D721Med (cell line): ENCODE measurements around the gene SLC12A7.
"Not testable (repeated sequence)": the region's sequence is repeated elsewhere in the genome, so short reads cannot be mapped to it uniquely, and the experiment has no call there.

Experiments used
- DNase-seq: peaks from one replicate; pipeline ENCODE4 v3.0.0; 2011; ENCODE audit warnings: low spot score; ENCODE audit not compliant: insufficient read length
- FAIRE-seq: peaks from 2 replicates; lab custom pipeline; 2011; peaks lifted over from hg19 to GRCh38; lab: Jason Lieb, UNC
- CTCF ChIP-seq: IDR thresholded peaks from 2 replicates; pipeline ENCODE4 v1.5.1; 2012; ENCODE audit warnings: mild to moderate bottlenecking, control low read depth; ENCODE audit not compliant: insufficient read depth; ENCODE audit errors: missing control alignments

SLC12A7 gene

GRCh38 chr5:1130218-1130946, 18.5 kb upstream of the SLC12A7 start:
- DNase-seq (no peak), FAIRE-seq (no peak)
- TF ChIP-seq CTCF = no peak

GRCh38 chr5:1129711-1130055, 17.8 kb upstream of the SLC12A7 start:
- TF ChIP-seq CTCF = no peak
- DNase-seq (no peak), FAIRE-seq (no peak)

GRCh38 chr5:1128977-1129710, 17.3 kb upstream of the SLC12A7 start:
- DNase-seq (no peak), FAIRE-seq (no peak)
- no peak for TF ChIP-seq CTCF

- FAIRE-seq (no peak), DNase-seq (no peak)
- no peak for TF ChIP-seq CTCF
Observed at GRCh38 chr5:1127959-1128785, 16.3 kb upstream of the SLC12A7 start.

GRCh38 chr5:1125695-1126094, 13.8 kb upstream of the SLC12A7 start:
- not testable (repeated sequence) for FAIRE-seq, DNase-seq

GRCh38 chr5:1125030-1125357, 13.1 kb upstream of the SLC12A7 start:
- no peak for DNase-seq
- FAIRE-seq = no peak
- no peak for TF ChIP-seq CTCF

GRCh38 chr5:1124205-1125029, 12.6 kb upstream of the SLC12A7 start:
- no peak for TF ChIP-seq CTCF
- FAIRE-seq = no peak

More at GRCh38 chr5:1124205-1125029, 12.6 kb upstream of the SLC12A7 start:
- DNase-seq = no peak
